Hepatocyte (in vitro differentiated cells): ENCODE data around the gene CALCOCO2. TPM values are rescaled to one million over a fixed set of nuclear protein-coding genes. Genes with fewer than 3 reads are reported as not detected.
"Not testable (repeated sequence)": the region's sequence is repeated elsewhere in the genome, so short reads cannot be mapped to it uniquely, and the experiment has no call there.

Source experiments
- DNase-seq: peaks from one replicate; pipeline ENCODE4 v3.0.0-alpha.2; 2016; ENCODE audit warnings: low spot score
- H2AFZ ChIP-seq: fragments of 200-600 bp; sonication (generic); 2 replicates; pipeline ENCODE4 v1.6.0; 2016; ENCODE audit warnings: antibody characterized with exemption, mild to moderate bottlenecking
- H3K27ac ChIP-seq: fragments of 200-600 bp; sonication (generic); 2 replicates; pipeline ENCODE4 v1.5.1; 2016; ENCODE audit warnings: mild to moderate bottlenecking
- H3K27me3 ChIP-seq: fragments of 200-600 bp; sonication (generic); 2 replicates; pipeline ENCODE4 v1.6.1; 2016
- H3K36me3 ChIP-seq: fragments of 200-600 bp; sonication (generic); replicated peaks from 2 replicates; pipeline ENCODE4 v1.5.1; 2016; ENCODE audit warnings: low read depth; ENCODE audit not compliant: insufficient read depth
- H3K4me1 ChIP-seq: fragments of 200-600 bp; sonication (generic); 2 replicates; pipeline ENCODE4 v1.5.1; 2016; ENCODE audit warnings: mild to moderate bottlenecking, moderate library complexity; ENCODE audit not compliant: insufficient read depth
- H3K4me2 ChIP-seq: fragments of 200-600 bp; sonication (generic); 2 replicates; pipeline ENCODE4 v1.6.0; 2016
- H3K4me3 ChIP-seq: fragments of 200-600 bp; sonication (generic); 2 replicates; pipeline ENCODE4 v1.5.1; 2016; ENCODE audit warnings: mild to moderate bottlenecking
- H3K79me2 ChIP-seq: fragments of 200-600 bp; sonication (generic); 2 replicates; pipeline ENCODE4 v1.6.0; 2017; ENCODE audit warnings: mild to moderate bottlenecking
- H3K9me2 ChIP-seq: fragments of 200-600 bp; sonication (generic); replicated peaks from 2 replicates; pipeline ENCODE4 v1.6.0; 2017; ENCODE audit warnings: mild to moderate bottlenecking; ENCODE audit not compliant: insufficient read depth
- H3K9me3 ChIP-seq: fragments of 200-600 bp; sonication (generic); 2 replicates; pipeline ENCODE4 v1.5.1; 2016; ENCODE audit warnings: low read depth, mild to moderate bottlenecking
- H4K20me1 ChIP-seq: fragments of 200-600 bp; sonication (generic); 2 replicates; pipeline ENCODE4 v1.6.0; 2016; ENCODE audit warnings: mild to moderate bottlenecking; ENCODE audit not compliant: insufficient read depth, poor library complexity, severe bottlenecking
- CTCF ChIP-seq: fragments of 200-600 bp; sonication (generic); IDR thresholded peaks from 2 replicates; pipeline ENCODE4 v1.5.1; 2016; ENCODE audit warnings: antibody characterized with exemption, mild to moderate bottlenecking; ENCODE audit not compliant: poor library complexity
- EZH2 ChIP-seq: fragments of 200-600 bp; sonication (generic); IDR thresholded peaks from 2 replicates; pipeline ENCODE4 v1.6.1; 2016; ENCODE audit warnings: antibody characterized with exemption, mild to moderate bottlenecking, borderline replicate concordance
- EZH2phosphoT487 ChIP-seq: fragments of 200-600 bp; sonication (generic); IDR thresholded peaks from one replicate; pipeline ENCODE4 v1.6.1; 2018; ENCODE audit warnings: antibody characterized with exemption, mild to moderate bottlenecking, low read depth, moderate library complexity; ENCODE audit not compliant: unreplicated experiment, severe bottlenecking
- WGBS: methylation state at CpG from one replicate; pipeline ENCODE4 v1.1.6; 2016; ENCODE audit warnings: low lambda C conversion rate; ENCODE audit errors: missing lambda C conversion rate; 5-methylcytosine and 5-hydroxymethylcytosine counted together
- polyA plus RNA-seq: library from polyadenylated mRNA; unstranded; fragments of >200 nt; fragmentation: Nextera tagmentation; extraction: Ambion mirVana; gene quantifications from 2 replicates; pipeline ENCODE4 v1.2.1, GENCODE V29; 2016
- total RNA-seq: library from RNA; depleted of rRNA; stranded (reverse); fragments of >200 nt; gene quantifications from 2 replicates; pipeline ENCODE4 v1.2.3, GENCODE V29; 2014

Gene CALCOCO2
- total and polyA plus RNA-seq, 2 experiments from 2014 or later, result 76.3 to 79.2 TPM

GRCh38 chr17:48791128-48792032 is 39.5 kb upstream of the CALCOCO2 start:
- 53% methylated on average over 14 of the region's 14 CpGs for WGBS
- Histone ChIP-seq H2AFZ (no peak overlapping the region), H4K20me1 (no peaks in the 10 kb centered on the region)

GRCh38 chr17:48792033-48792798 is 38.6 kb upstream of the CALCOCO2 start:
- Histone ChIP-seq H3K9me3 (no peaks in the 10 kb centered on the region), H3K4me1 (peaks cover 26% of the 10 kb centered on the region), H3K9me2 (no peaks in the 10 kb centered on the region), H3K79me2 (no peaks in the 10 kb centered on the region), H3K27ac (no peak overlapping the region), H3K4me3 (no peak overlapping the region), H4K20me1 (no peaks in the 10 kb centered on the region), H3K27me3 (peaks cover 5% of the 10 kb centered on the region), H3K36me3 (no peaks in the 10 kb centered on the region), H2AFZ (no peak overlapping the region), H3K4me2 (no peak overlapping the region)
- no peak for TF ChIP-seq EZH2
- no peak for TF ChIP-seq EZH2phosphoT487
- no peak for TF ChIP-seq CTCF
- WGBS, result 68% methylated on average over 3 of the region's 3 CpGs
- no peak for DNase-seq

More at GRCh38 chr17:48791128-48792032, 39.5 kb upstream of the CALCOCO2 start:
- no peaks in the 10 kb centered on the region for H3K36me3 ChIP-seq
- peak; percentile 91 for DNase-seq
- H3K27me3 ChIP-seq, result peaks cover 5% of the 10 kb centered on the region
- no peak overlapping the region for H3K27ac ChIP-seq
- peak; percentile 83 for TF ChIP-seq CTCF
- TF ChIP-seq EZH2phosphoT487, result no peak
- no peak overlapping the region for H3K4me2 ChIP-seq
- H3K4me1 ChIP-seq, result peaks cover 18% of the 10 kb centered on the region
- H3K9me2 ChIP-seq, result no peaks in the 10 kb centered on the region
- H3K9me3 ChIP-seq, result no peaks in the 10 kb centered on the region
- H3K4me3 ChIP-seq, result no peak overlapping the region
- no peaks in the 10 kb centered on the region for H3K79me2 ChIP-seq

GRCh38 chr17:48795444-48796162 is 35.2 kb upstream of the CALCOCO2 start:
- no peaks in the 10 kb centered on the region for H3K9me2 ChIP-seq
- peak overlapping the region; percentile 79 for H3K27ac ChIP-seq
- H3K36me3 ChIP-seq, result no peaks in the 10 kb centered on the region
- H4K20me1 ChIP-seq, result no peaks in the 10 kb centered on the region
- H3K9me3 ChIP-seq, result no peaks in the 10 kb centered on the region
- no peaks in the 10 kb centered on the region for H3K79me2 ChIP-seq
- DNase-seq, result peak; percentile 80
- no peak for TF ChIP-seq EZH2
- no peak for TF ChIP-seq EZH2phosphoT487
- TF ChIP-seq CTCF, result no peak
- H3K4me2 ChIP-seq, result peak overlapping the region; percentile 45
- no peak overlapping the region for H3K4me3 ChIP-seq
- H2AFZ ChIP-seq, result peak overlapping the region; percentile 2
- WGBS, result 28% methylated on average over 10 of the region's 10 CpGs
- no peaks in the 10 kb centered on the region for H3K27me3 ChIP-seq
- H3K4me1 ChIP-seq, result peaks cover 26% of the 10 kb centered on the region

- not testable (repeated sequence) for H3K9me2 ChIP-seq, H3K36me3 ChIP-seq, H4K20me1 ChIP-seq, DNase-seq, H3K4me3 ChIP-seq, H3K9me3 ChIP-seq, H3K27me3 ChIP-seq, H3K79me2 ChIP-seq
- H3K4me1 ChIP-seq, result peaks cover 26% of the 10 kb centered on the region
- H3K4me2 ChIP-seq, result peak overlapping the region; percentile 45
- WGBS, result 52% methylated on average over 6 of the region's 6 CpGs
- H2AFZ ChIP-seq, result peak overlapping the region; percentile 2
- H3K27ac ChIP-seq, result peak overlapping the region; percentile 79
These were observed 34.7 kb upstream of the CALCOCO2 start for GRCh38 chr17:48796163-48796522.
